Measurements from ENCODE around the gene ETNPPL.
"Not testable (repeated sequence)": the region's sequence is repeated elsewhere in the genome, so short reads cannot be mapped to it uniquely, and the experiment has no call there.

The ETNPPL gene

DNA sequence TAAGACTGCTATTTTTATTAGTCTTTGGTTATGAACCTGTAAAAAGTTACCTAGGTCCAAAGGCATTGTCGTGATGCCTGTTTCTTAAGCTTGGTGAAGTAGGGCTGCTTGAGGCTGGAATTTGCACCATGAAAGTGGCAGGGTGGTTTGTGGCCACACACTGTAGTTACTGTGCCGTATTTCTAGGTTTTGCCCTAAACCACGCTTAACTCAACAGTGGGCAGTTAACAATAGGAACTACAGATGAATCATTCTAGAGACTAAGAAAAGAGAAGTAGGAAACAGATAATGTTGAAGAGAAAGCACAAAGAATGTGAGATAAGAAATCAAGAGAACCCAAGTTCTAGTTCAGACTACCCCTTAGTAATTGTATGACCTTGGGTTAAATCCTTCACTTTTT lies 11.5 kb downstream of the ETNPPL start:
- DNase-seq: no peak

DNA sequence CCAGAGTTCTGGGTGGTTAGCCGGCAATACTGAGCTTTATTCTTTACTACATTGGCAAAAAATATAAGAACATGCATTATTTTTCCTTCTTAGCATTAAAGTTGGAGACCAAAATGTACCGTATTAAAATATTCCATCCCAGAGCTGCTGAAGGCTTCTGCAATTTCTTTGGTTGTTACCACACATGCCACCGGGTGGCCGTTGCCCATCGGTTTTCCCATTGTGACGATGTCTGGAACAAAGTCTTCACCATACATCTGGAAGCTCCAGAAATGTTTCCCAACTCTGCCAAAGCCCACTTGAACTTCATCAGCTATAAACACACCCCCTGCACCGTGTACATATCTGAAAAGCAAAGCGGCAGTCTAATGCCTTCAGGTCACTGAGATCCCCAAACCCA lies 13.7 kb downstream of the ETNPPL start:
- DNase-seq: no peak

DNA sequence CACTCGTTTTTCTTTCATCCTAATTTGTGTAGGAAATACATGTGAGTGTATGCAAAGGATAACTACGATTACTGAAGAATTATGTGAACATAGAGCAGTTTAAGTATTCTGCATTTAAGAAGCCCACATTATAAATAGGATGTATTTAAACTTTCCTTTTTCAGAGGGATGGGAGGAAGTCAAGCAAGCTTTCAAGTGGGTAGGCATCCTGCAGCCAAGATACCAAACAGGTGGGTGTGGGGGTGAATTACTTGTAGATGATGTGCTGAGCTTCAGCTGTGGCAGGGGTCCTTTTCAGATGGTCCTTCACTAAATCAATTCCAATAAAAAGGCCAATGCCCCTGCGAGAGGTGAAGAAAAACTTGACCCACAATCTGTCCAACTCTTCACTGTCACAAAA lies 16.3 kb downstream of the ETNPPL start:
- DNase-seq: no peak

DNA sequence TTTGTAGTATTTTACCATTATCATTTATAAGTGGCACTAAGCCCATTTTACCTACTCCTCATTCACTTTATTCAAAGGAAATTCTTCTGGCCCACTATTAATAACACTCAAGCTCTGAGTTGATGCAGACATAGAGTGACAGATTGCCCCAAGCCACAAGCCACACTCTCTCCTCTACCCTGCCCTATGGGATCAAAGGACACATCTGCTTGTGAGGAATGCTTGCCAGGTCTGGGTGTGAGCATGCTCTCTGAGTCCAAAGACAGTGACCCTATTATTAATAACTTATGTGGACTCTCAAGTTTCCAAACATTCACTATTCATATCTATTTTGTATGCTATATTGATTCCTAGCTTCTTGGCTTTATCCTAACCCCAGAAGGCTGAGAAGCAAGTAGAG lies 18.5 kb downstream of the ETNPPL start:
- no peak for DNase-seq

DNA sequence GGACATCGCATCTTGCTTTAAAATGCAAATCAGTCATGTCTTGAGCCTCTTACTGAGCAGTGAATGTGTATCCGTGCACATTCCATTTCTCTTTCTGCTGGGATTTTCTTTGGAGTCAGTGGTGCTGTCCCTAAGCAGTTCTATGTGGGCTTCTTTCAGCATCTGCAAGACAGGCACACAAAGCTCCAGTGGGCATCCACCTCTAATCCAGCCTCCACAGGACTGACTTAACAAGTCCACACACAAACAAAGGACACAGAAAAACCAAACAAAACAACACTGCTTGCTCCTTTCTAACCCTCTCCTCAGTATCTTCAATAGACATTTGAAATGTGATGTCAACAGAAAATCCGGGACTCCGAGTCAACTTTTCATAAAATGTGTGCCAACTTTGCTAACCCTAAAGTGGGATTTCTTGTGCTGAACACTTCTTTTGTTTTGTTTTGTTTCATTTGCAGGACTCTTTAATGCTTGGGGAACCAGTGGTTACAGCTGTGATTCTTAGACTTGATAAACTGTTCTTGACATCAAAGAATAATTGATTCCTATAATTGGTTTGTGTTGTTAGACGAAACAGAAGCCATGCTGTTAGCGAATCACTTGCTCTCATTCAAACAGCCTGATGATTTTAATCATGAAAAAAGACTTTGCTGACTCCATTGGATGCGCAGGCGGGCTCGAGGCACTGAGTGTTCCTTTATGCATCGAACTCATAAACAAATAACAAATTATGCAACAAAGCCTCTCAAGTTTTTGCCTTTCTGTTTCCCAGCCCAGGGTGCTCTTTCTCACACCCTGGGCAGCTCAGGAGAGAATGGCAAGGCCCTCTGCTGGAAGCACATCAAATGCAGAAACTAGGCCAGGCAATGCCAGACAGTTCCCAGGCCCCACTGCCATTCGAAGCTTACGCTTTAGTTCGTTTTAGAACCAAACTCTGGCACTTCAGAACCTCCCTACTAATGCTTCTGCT lies 20.1 kb downstream of the ETNPPL start:
- no peak for DNase-seq

DNA sequence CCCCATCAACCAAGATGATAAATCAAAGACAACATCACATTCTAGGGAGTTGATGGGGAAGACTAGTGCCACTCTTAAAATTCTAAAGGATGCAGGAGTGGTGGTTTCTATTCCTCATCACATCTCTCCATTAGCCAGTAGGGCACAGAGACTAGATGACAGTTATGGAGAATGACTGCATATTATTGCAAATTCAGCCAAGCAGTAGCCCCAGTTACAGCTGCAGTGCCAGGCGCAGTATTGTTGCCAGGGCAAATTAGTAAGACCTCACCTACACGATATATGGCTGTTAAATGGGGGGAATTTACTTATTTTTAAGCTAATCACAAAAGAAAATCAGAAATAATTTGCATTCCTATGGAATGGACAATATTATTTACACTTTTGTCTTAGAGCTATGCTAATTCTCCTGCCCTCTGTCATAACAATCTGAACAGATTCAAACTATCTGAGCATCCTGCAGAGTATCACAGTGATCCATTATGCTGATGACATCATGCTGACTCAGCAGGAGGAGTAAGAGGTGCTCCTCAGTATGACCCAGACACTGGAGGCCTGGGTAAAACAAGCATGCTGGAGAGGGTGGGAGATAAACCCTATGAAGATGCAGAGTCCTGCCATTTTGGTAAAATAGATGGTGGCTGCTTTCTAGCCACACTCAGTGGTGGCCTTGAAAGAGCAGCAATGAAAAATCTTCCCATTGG lies 24.7 kb downstream of the ETNPPL start:
- DNase-seq: no peak

DNA sequence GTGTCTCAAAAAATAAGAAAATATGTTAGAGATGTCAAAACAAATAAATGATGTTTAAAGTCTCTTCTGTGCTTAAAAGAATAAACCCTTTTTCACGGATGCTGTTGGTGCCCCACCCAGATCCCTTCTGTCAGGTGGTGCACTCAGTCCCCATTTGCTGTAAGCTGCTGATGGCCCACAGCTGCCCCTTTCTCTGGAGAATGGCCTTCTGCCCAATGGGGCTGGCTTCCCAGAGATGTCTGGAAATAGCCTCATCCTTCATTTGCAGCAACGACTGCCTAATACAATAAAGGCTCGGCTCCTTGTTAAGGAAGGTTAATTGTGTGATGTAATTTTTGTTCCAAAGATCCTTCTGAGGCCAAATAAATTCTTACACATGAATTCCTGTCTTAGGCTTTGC lies 31.8 kb downstream of the ETNPPL start:
- no peak for DNase-seq

DNA sequence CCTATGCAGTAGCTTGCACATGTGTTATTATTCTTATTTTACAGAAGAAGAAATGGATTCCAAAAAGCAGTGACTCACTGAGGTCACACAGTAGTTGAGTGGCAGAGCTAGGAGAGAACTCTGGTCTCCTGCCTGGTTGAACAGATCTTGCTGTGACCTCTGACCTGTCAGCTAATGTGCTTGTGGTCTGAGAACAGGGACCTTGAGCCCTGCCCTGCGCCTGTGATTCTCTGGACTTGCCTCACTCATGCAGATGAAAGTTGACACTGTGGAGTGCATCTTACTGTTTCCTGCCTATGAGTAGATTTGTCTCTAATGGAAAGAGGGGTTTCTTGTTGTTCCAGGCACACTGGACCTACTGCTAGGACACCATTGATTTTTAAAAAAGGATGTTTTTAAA lies 32.3 kb downstream of the ETNPPL start:
- no peak for DNase-seq

DNA sequence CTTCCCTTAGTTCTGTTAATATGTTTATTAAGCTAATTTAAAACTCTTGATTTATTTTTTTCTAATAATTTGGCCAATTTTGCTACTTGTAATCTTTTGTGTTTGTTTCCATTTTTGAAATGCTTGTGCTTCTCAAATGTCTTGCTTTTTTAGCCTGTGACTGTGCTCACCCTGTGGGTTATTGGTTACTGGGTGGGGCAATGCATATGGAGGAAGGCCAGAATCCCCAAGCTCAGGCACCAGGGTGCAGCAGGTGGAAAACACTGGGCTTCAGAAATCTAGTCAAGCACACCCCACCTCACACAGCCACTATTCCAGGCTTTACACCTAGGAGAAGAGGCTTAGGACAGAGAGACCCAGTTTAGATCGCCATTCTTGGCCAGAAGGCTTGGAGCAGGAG lies 33.1 kb downstream of the ETNPPL start:
- no peak for DNase-seq

DNA sequence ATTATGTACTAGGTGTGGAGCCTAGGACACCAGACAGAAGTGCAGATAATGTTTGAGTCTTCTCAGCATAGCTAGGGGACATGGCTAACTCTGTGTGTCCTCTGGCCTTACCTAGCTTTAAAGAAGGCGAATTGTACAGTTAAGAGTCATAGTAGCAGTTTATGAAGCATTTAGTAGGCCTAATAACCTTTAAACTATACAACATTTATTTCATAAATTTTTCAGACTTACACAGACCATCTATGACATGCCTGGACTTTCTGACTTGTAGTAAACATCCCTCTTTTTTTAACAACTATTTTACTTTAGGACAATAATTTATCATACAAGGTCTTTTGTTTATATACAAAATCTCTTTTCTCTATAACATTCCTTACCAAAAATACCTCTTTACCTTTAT lies 37.4 kb downstream of the ETNPPL start:
- DNase-seq: no peak

DNA sequence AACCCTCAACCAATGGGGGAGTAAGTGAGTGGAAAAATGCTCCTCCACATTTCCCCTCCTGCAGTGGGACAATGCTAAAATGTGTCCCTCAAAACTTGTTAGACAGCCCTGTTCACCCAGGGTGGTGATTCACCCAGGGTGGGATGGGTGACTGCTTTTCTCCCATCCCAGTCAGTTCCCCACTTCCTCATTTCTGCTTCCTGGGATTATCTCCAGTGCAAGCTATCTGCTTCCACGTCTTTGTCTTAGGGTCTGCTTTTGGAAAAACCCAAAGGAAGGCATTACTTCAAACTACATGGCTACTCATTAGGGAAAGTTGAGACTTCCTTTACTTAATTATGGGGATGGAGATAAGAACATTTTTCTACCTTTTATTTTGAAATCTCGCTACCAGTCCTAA lies 45.5 kb downstream of the ETNPPL start:
- DNase-seq: no peak

DNA sequence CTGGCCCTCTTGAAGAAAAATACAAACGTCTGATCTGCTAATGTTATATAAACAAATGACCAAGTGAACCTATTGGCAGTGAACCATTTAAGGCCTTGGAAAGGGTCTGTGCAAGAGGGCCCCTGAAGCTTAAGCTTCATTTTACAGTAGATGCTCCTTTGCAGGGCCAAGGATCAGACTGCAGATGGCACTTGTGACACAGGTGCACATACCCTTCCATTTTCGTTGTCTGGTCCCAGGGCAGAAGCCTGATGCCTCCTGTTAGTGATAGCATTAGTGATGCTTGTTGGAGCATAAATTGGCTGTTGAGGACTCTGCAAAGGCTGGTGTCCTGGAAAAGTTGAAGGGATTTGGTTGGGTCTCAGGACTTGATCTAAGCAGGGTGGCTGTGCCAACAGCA lies 46.5 kb downstream of the ETNPPL start:
- DNase-seq: no peak

DNA sequence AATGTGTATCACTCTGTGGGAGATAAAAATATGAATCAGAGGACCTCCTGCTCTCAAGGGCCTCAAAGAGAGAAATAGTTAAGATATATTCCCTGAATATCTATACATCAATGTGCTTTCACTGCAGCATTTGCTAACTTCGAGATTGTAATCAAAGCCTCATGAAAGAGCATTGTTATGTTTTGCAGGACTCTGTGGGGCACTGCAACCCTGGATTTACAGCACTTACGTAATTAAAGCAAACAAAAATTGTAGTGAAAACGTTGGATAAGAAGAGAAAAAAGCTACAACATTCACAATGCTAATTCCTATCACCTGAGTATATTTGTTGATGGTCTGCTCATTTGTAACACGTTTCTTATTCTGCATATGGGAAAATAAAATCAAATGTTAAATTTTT lies 48.0 kb downstream of the ETNPPL start:
- no peak for DNase-seq

DNA sequence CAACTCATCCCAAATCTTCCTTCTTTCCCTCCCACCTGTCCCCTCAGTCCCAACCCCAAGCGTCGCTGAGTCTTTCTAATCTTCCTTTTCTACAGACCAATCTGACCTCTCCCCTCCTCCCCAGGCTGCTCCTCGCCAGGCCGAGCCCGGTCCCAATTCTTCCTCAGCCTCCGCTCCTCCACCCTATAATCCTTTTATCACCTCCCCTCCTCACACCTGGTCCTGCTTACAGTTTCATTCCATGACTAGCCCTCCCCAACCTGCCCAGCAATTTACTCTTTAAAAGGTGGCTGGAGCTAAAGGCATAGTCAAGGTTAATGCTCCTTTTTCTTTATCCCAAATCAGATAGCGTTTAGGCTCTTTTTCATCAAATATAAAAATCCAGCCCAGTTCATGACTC lies 52.3 kb downstream of the ETNPPL start:
- DNase-seq: not testable (repeated sequence)

DNA sequence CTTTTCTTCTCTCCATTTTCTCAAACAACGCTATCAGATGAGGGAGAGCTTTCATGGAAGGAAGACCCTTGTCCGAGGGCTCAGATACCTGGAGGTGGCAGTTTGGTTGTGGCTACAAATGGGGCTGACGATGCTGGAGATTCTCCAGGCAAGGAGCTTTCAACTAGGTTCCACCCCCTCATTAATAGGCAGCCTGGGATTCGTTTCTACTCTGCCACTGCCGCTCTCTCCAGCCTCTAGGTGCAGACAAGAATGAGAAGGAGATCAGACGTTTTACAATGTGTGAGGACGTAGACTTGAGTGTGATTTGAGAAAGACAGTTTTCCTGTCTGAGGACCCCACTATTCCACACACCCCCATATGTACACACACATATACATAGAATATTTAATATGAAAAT lies 53.1 kb downstream of the ETNPPL start:
- DNase-seq: no peak

DNA sequence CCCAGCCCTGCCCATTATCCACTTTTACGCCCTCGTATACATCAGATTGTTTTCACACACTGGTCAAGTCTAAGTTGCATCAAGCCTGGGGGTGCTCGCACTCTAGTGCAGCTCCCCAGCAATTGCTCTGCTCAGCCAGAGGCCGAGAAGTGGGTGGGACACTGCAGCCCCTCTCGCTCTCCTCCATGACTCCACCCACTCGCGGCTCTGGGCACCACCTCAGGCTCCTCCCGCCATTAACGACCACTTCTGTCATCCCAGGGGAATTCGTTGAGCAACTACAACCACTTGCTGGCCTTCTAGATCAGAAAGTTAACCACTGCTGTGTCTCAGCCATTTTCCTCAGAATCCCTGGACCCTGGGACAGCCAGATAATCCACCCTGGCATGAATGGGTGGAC lies 53.6 kb downstream of the ETNPPL start:
- no peak for DNase-seq

DNA sequence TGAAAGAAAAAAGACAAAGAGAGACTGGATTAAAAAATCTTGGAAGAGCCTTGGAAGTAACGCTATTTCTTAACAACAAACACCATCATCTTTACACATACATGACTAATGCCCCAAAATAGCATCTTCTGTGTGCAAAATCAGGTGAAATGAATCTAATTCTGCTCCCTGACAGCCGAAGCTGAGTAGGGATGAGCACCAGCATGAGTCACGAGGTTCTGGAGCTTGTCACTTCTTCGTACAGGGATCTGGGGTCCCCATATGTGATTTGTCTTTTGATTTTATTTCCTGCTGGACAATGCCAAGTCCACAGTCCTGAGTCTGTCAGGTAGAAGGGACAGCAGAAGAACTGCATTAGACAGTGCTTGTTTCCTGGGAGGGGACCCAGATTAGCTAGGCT lies 56.6 kb downstream of the ETNPPL start:
- no peak for DNase-seq

DNA sequence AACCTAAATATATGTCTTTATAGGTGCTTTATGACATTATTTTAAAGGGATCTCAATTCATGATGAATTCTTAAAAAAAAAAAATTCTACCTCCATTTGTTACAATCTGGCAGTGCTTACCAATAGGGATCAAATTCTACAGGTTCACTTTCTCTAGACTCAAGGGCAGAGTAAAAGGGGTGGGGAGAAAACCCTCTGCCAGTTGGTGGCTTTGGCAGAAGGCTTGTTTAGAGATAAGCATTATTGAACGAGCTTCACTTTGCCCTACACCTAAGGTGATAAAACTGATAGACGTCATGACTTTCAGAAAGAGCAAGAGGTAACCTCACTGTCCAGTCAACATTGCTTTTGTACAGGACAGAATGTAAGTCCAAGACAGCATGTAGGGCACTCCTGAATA lies 58.9 kb downstream of the ETNPPL start:
- no peak for DNase-seq

DNA sequence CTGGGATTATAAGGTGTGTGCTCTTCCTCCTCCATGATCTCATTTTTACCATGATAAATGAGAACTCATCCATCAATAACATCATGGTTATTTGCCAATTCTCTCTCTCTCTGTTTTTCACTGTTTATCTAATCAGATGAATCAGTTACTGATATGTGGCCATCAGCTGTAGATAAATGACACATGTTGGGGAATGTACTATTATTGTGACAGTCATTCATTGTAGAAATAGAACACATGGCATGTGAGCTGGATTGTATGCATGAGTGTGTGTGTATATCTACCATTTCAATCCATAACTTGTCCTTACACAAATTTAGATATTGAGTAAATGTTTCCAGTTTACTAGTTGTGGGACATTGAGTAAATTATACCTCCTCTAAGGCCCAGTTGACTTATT lies 59.5 kb downstream of the ETNPPL start:
- no peak for DNase-seq

DNA sequence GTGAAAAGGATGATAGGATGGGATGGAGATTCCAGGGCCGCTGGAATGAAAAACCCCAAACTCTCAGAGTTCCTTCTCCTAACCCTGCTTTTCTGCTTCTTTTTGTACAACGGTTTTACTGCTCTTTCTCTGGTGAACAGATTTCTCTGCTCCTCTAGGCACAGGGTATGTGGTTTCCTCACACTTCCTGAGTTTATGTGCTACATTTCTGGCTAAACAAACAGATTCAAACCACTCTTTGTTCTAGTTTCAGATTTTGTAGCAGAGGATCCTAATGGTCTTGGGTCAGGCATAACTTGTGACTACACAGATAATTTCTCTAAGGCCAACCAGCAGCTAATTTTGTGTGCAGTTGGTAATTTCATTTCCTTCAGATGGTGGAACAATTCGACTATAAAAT lies 59.9 kb downstream of the ETNPPL start:
- no peak for DNase-seq

DNA sequence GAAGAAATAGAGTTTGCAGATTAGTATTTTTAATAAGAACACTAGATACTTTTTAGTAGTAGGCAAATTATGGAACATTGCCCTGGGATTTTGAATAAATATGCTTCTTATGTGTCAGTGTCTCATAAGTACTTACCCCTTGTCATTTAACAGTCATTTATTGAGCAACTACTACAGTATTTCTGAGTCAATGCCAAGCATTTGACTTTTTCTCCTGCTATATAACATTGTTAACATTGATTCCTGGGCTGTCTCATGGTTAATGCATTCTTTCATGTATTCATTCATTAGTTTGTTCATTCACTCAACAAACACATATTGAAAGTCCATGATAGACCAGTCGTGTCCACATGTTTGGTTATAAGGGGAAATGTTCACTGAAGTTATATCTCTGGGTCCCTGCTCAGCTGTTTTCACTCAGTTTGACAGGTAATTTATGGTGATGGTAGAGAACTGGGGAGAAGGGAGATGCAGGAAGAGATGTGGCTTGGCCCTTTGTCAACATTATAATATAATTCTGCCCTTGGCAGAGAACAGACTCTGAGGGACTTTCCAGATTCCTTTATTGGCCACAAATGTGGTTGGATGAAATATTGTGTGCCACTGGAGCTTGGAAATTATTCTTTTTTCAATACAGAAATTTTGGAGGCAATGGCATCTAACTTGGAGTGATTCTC lies 62.6 kb downstream of the ETNPPL start:
- no peak for DNase-seq

DNA sequence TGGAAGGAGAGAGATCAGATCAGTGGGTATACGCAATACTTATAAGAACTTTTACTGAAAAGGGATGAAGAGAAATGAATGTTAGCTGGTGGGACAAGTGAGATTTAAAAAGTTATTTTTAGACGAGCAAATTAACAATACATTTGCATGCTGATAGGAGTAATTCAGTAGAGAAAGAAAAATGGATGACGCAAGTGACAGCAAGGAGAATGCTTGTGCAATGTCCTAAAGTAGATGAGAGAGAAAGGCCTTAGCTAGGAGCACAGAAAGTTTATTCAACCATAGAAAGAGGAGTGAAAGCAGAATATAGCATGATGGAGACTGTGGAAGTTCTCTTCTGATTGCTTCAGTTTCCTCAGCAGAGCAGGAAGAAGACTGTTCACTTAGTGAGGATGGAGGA lies 66.7 kb downstream of the ETNPPL start:
- no peak for DNase-seq

DNA sequence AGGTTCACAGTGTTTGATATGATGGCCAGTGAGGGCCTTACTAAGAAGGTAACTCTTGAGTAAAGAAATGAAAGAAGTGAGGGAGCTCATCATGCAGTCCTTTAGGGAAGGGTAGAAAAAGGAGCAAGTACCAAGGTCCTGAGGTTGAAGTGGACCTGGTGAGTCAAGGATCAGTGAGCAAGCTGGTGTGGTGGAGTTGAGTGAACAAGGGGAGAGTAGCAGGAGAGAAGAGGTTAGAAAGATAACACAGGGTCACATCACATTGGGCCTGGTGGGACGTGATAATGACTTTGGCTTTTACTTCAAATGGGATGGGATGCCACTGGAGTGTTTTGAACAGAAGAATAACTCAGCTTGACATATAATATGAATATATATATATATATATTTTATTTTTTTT lies 67.8 kb downstream of the ETNPPL start:
- DNase-seq: no peak

DNA sequence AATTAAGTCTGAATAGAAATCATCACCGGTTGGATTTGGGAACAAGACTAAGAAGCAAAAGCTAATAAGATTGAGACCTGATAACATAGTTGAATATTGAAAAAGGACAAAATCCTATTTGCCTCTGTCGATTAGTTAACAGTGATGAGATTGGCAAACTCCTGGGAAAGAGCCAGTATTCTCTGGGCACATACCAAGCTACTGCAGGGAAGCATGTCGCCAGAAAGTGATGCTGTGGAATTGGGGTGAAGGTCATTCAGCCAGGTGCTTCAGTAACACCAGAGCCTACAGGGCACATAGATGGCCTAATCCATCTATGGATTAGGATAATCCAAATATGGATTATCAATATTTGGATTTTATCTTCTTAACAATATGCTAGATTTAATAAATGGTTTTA lies 68.4 kb downstream of the ETNPPL start:
- DNase-seq: no peak
